ENCODE measurements around the gene CDH24.

CDH24 gene

GRCh38 chr14:23009939-23010726 is 47.2 kb downstream of the CDH24 start, which contains the start of gene C14orf93:
TSS of gene C14orf93 (minus strand) at chr14:23010143. CDS start at chr14:22999023, 11,120 bp downstream.
- H3K4me3 ChIP-seq (ENCODE audit: control insufficient read depth in 1 of 7, extremely low read depth in 1 of 7, insufficient read depth in 4 of 7, low read depth in 2 of 7, low read length in 6 of 7): peak within 1 kb of the TSS; percentile 64 to 94 (median 80)
- CTCF ChIA-PET: interaction anchor here (0.9 to 3.1 kb wide), 3 partner anchors 15 to 43 kb away, joined by 3 to 13 read pairs (median 3); no protein-coding TSS in a partner anchor
- POLR2A ChIA-PET: interaction anchor here (0.6 kb wide), 2 partner anchors 16 to 79 kb away, joined by 3 read pairs; no protein-coding TSS in a partner anchor
- H3K4me1 ChIP-seq (ENCODE audit: control extremely low read depth in 1 of 4, control insufficient read depth in 4 of 4, insufficient read depth in 4 of 4, low read length in 3 of 4): peaks cover 8 to 34% (median 28%) of the 10 kb centered on the region in 4 experiments
- peak within 1 kb of the TSS; percentile 58 to 87 for H3K27ac ChIP-seq (ENCODE audit: insufficient read depth in 1 of 2, low read depth in 1 of 2, low read length in 2 of 2, poor library complexity in 1 of 2, severe bottlenecking in 2 of 2)
- peak; percentile 68 to 86 (median 83) for DNase-seq
- 4% methylated on average over 27 of the region's 40 CpGs for WGBS (ENCODE audit: insufficient coverage)
- H3K27me3 ChIP-seq (replicated peaks in 2 of 5; ENCODE audit: control insufficient read depth in 4 of 5, insufficient read depth in 5 of 5, low read length in 4 of 5): no peaks in the 10 kb centered on the region
- H3K9me3 ChIP-seq (ENCODE audit: control extremely low read depth in 1 of 5, control insufficient read depth in 4 of 5, insufficient read depth in 2 of 5, low read depth in 1 of 5, low read length in 4 of 5): no peaks in the 10 kb centered on the region
- H3K36me3 ChIP-seq (ENCODE audit: control insufficient read depth in 4 of 4, insufficient read depth in 4 of 4, low read length in 3 of 4): no peaks in the 10 kb centered on the region

GRCh38 chr14:23009483-23009938 is 47.8 kb downstream of the CDH24 start:
- H3K27ac ChIP-seq (ENCODE audit: insufficient read depth in 1 of 2, low read depth in 1 of 2, low read length in 2 of 2, poor library complexity in 1 of 2, severe bottlenecking in 2 of 2): peak overlapping the region; percentile 58 to 87
- WGBS (ENCODE audit: insufficient coverage): no CpG with 5 or more reads among the region's 8 CpGs
- ChIA-PET POLR2A (no interaction called here), CTCF (interaction anchor here (3.9 to 4.1 kb wide), 2 partner anchors 14 to 48 kb away, joined by 41 to 47 read pairs; partner anchors contain the start of gene CDH24)
- peak overlapping the region in 6 of 7 experiments; percentile 64 to 94 (median 84) for H3K4me3 ChIP-seq (ENCODE audit: control insufficient read depth in 1 of 7, extremely low read depth in 1 of 7, insufficient read depth in 4 of 7, low read depth in 2 of 7, low read length in 6 of 7)
- H3K9me3 ChIP-seq (ENCODE audit: control extremely low read depth in 1 of 5, control insufficient read depth in 4 of 5, insufficient read depth in 2 of 5, low read depth in 1 of 5, low read length in 4 of 5): no peaks in the 10 kb centered on the region
- DNase-seq: no peak
- no peaks in the 10 kb centered on the region for H3K27me3 ChIP-seq (replicated peaks in 2 of 5; ENCODE audit: control insufficient read depth in 4 of 5, insufficient read depth in 5 of 5, low read length in 4 of 5)
- peaks cover 8 to 34% (median 28%) of the 10 kb centered on the region in 4 experiments for H3K4me1 ChIP-seq (ENCODE audit: control extremely low read depth in 1 of 4, control insufficient read depth in 4 of 4, insufficient read depth in 4 of 4, low read length in 3 of 4)
- no peaks in the 10 kb centered on the region for H3K36me3 ChIP-seq (ENCODE audit: control insufficient read depth in 4 of 4, insufficient read depth in 4 of 4, low read length in 3 of 4)

GRCh38 chr14:23008831-23009230 is 48.5 kb downstream of the CDH24 start:
- peak overlapping the region in 1 of 2 experiments; percentile 87 for H3K27ac ChIP-seq (ENCODE audit: insufficient read depth in 1 of 2, low read depth in 1 of 2, low read length in 2 of 2, poor library complexity in 1 of 2, severe bottlenecking in 2 of 2)
- peak overlapping the region in 5 of 7 experiments; percentile 2 to 94 (median 35) for H3K4me3 ChIP-seq (ENCODE audit: control insufficient read depth in 1 of 7, extremely low read depth in 1 of 7, insufficient read depth in 4 of 7, low read depth in 2 of 7, low read length in 6 of 7)
- peaks cover 8 to 34% (median 28%) of the 10 kb centered on the region in 4 experiments for H3K4me1 ChIP-seq (ENCODE audit: control extremely low read depth in 1 of 4, control insufficient read depth in 4 of 4, insufficient read depth in 4 of 4, low read length in 3 of 4)
- POLR2A ChIA-PET: no interaction called here
- no peaks in the 10 kb centered on the region for H3K27me3 ChIP-seq (replicated peaks in 2 of 5; ENCODE audit: control insufficient read depth in 4 of 5, insufficient read depth in 5 of 5, low read length in 4 of 5)
- WGBS (ENCODE audit: insufficient coverage): 0% methylated on average over 3 of the region's 3 CpGs
- no peaks in the 10 kb centered on the region for H3K9me3 ChIP-seq (ENCODE audit: control extremely low read depth in 1 of 5, control insufficient read depth in 4 of 5, insufficient read depth in 2 of 5, low read depth in 1 of 5, low read length in 4 of 5)
- H3K36me3 ChIP-seq (ENCODE audit: control insufficient read depth in 4 of 4, insufficient read depth in 4 of 4, low read length in 3 of 4): no peaks in the 10 kb centered on the region
- CTCF ChIA-PET: interaction anchor here (1.6 to 4.1 kb wide), 4 partner anchors 13 to 48 kb away, joined by 3 to 47 read pairs (median 28); partner anchors contain the start of genes CDH24 and PSMB5
- peak in 2 of 3 donors; percentile 30 to 61 for DNase-seq

GRCh38 chr14:23006544-23007419 is 50.5 kb downstream of the CDH24 start:
- ChIA-PET POLR2A (interaction anchor here (0.6 to 1.5 kb wide), 5 partner anchors 10 to 65 kb away, joined by 3 to 7 read pairs (median 3); no protein-coding TSS in a partner anchor), CTCF (interaction anchor here (0.7 to 4.1 kb wide), 29 partner anchors 8 to 180 kb away, joined by 3 to 47 read pairs (median 4); partner anchors contain the start of genes AJUBA, CDH24, PSMB11 and PSMB5)
- Histone ChIP-seq H3K4me3 (ENCODE audit: control insufficient read depth in 1 of 7, extremely low read depth in 1 of 7, insufficient read depth in 4 of 7, low read depth in 2 of 7, low read length in 6 of 7) (peak overlapping the region; percentile 47 to 92 (median 86)), H3K27ac (ENCODE audit: insufficient read depth in 1 of 2, low read depth in 1 of 2, low read length in 2 of 2, poor library complexity in 1 of 2, severe bottlenecking in 2 of 2) (peak overlapping the region; percentile 89 to 95), H3K36me3 (ENCODE audit: control insufficient read depth in 4 of 4, insufficient read depth in 4 of 4, low read length in 3 of 4) (no peaks in the 10 kb centered on the region), H3K27me3 (replicated peaks in 2 of 5; ENCODE audit: control insufficient read depth in 4 of 5, insufficient read depth in 5 of 5, low read length in 4 of 5) (no peaks in the 10 kb centered on the region), H3K4me1 (ENCODE audit: control extremely low read depth in 1 of 4, control insufficient read depth in 4 of 4, insufficient read depth in 4 of 4, low read length in 3 of 4) (peaks cover 8 to 34% (median 28%) of the 10 kb centered on the region in 4 experiments), H3K9me3 (ENCODE audit: control extremely low read depth in 1 of 5, control insufficient read depth in 4 of 5, insufficient read depth in 2 of 5, low read depth in 1 of 5, low read length in 4 of 5) (no peaks in the 10 kb centered on the region)
- peak; percentile 98 to 99 (median 99) for DNase-seq
- WGBS (ENCODE audit: insufficient coverage): under 1% methylated on average over 59 of the region's 62 CpGs

- Histone ChIP-seq H3K27me3 (replicated peaks in 2 of 5; ENCODE audit: control insufficient read depth in 4 of 5, insufficient read depth in 5 of 5, low read length in 4 of 5) (no peaks in the 10 kb centered on the region), H3K36me3 (ENCODE audit: control insufficient read depth in 4 of 4, insufficient read depth in 4 of 4, low read length in 3 of 4) (no peaks in the 10 kb centered on the region), H3K4me3 (ENCODE audit: control insufficient read depth in 1 of 7, extremely low read depth in 1 of 7, insufficient read depth in 4 of 7, low read depth in 2 of 7, low read length in 6 of 7) (peak overlapping the region in 6 of 7 experiments; percentile 47 to 92 (median 88)), H3K4me1 (ENCODE audit: control extremely low read depth in 1 of 4, control insufficient read depth in 4 of 4, insufficient read depth in 4 of 4, low read length in 3 of 4) (peaks cover 8 to 34% (median 28%) of the 10 kb centered on the region in 4 experiments), H3K27ac (ENCODE audit: insufficient read depth in 1 of 2, low read depth in 1 of 2, low read length in 2 of 2, poor library complexity in 1 of 2, severe bottlenecking in 2 of 2) (peak overlapping the region; percentile 89 to 95), H3K9me3 (ENCODE audit: control extremely low read depth in 1 of 5, control insufficient read depth in 4 of 5, insufficient read depth in 2 of 5, low read depth in 1 of 5, low read length in 4 of 5) (no peaks in the 10 kb centered on the region)
- no peak for DNase-seq
- CTCF ChIA-PET: interaction anchor here (0.6 to 4.1 kb wide), 21 partner anchors 9 to 183 kb away, joined by 3 to 47 read pairs (median 4); partner anchors contain the start of genes AJUBA, CDH24 and PSMB11
- POLR2A ChIA-PET: interaction anchor here (1.3 to 1.5 kb wide), 2 partner anchors 10 to 11 kb away, joined by 4 to 7 read pairs; no protein-coding TSS in a partner anchor
- 67% methylated on average over 3 of the region's 5 CpGs for WGBS (ENCODE audit: insufficient coverage)
These were observed 51.2 kb downstream of the CDH24 start for GRCh38 chr14:23006188-23006534.

GRCh38 chr14:23005451-23006187 is 51.7 kb downstream of the CDH24 start:
- Histone ChIP-seq H3K36me3 (ENCODE audit: control insufficient read depth in 4 of 4, insufficient read depth in 4 of 4, low read length in 3 of 4) (no peaks in the 10 kb centered on the region), H3K27me3 (replicated peaks in 2 of 5; ENCODE audit: control insufficient read depth in 4 of 5, insufficient read depth in 5 of 5, low read length in 4 of 5) (no peaks in the 10 kb centered on the region), H3K4me1 (ENCODE audit: control extremely low read depth in 1 of 4, control insufficient read depth in 4 of 4, insufficient read depth in 4 of 4, low read length in 3 of 4) (peaks cover 8 to 34% (median 28%) of the 10 kb centered on the region in 4 experiments), H3K27ac (ENCODE audit: insufficient read depth in 1 of 2, low read depth in 1 of 2, low read length in 2 of 2, poor library complexity in 1 of 2, severe bottlenecking in 2 of 2) (peak overlapping the region; percentile 89 to 95), H3K9me3 (ENCODE audit: control extremely low read depth in 1 of 5, control insufficient read depth in 4 of 5, insufficient read depth in 2 of 5, low read depth in 1 of 5, low read length in 4 of 5) (no peaks in the 10 kb centered on the region), H3K4me3 (ENCODE audit: control insufficient read depth in 1 of 7, extremely low read depth in 1 of 7, insufficient read depth in 4 of 7, low read depth in 2 of 7, low read length in 6 of 7) (peak overlapping the region in 5 of 7 experiments; percentile 77 to 92 (median 89))
- peak in 2 of 3 donors; percentile 17 to 35 for DNase-seq
- ChIA-PET CTCF (interaction anchor here (0.6 to 34.1 kb wide), 16 partner anchors 10 to 183 kb away, joined by 3 to 933 read pairs (median 8); partner anchors contain the start of genes AJUBA, CDH24 and PSMB11), POLR2A (no interaction called here)
- WGBS (ENCODE audit: insufficient coverage): 56% methylated on average over 2 of the region's 3 CpGs
